GM12878 (cell line): ENCODE measurements around the gene PNMA8C. TPM values are rescaled to one million over a fixed set of nuclear protein-coding genes. Genes with fewer than 3 reads are reported as not detected.

ENCODE experiments used
- ATAC-seq: fragments of 200-7000 bp; cut with Tn5 transposase; 3 replicates; pipeline ENCODE4 v1.9.1; 2020; ENCODE audit warnings: mild to moderate bottlenecking, moderate library complexity
- BruUV-seq: library from RNA; stranded (reverse); fragments of 400-500 nt; replicated peaks from 2 replicates; lab custom pipeline; 2021; lab: Mats Ljungman, UMichigan
- CTCF ChIA-PET: fragments of 300-600 bp; sonication (Branson Sonifier 250); formaldehyde crosslinking; extraction: SDS; loops from one replicate; lab custom pipeline; 2021; ENCODE audit warnings: inconsistent platforms; lab: Yijun Ruan, JAX
- POLR2A ChIA-PET: fragments of 350-600 bp; formaldehyde crosslinking; extraction: SDS; loops from one replicate; lab custom pipeline; 2021; ENCODE audit warnings: inconsistent platforms; lab: Charles Lee
- RAD21 ChIA-PET: fragments of 300-600 bp; sonication (Branson Sonifier 250); formaldehyde crosslinking; loops from one replicate; lab custom pipeline; 2023; ENCODE audit warnings: antibody characterized with exemption; ENCODE audit not compliant: unreplicated experiment; lab: Charles Lee
- SMC1A ChIA-PET: fragments of 300-600 bp; sonication (Branson Sonifier 250); formaldehyde crosslinking; loops from one replicate; lab custom pipeline; 2023; ENCODE audit not compliant: unreplicated experiment, uncharacterized antibody; lab: Charles Lee
- DNase-seq: peaks from one replicate; pipeline ENCODE4 v3.0.0-alpha.2; 2011; ENCODE audit warnings: low read depth, low spot score
- FAIRE-seq: peaks from 3 replicates; lab custom pipeline; 2011; peaks lifted over from hg19 to GRCh38; lab: Jason Lieb, UNC
- H2AFZ ChIP-seq: 2 replicates; pipeline ENCODE4 v1.6.0; 2011; ENCODE audit warnings: low read depth, low read length, control low read depth; ENCODE audit not compliant: control insufficient read depth
- H3K27ac ChIP-seq: 2 replicates; pipeline ENCODE4 v1.5.1; 2011; ENCODE audit warnings: control low read depth; ENCODE audit not compliant: control insufficient read depth, insufficient read depth
- H3K27me3 ChIP-seq, 2 experiments: replicated peaks in 1 of 2; 2 replicates each; pipeline versions ENCODE4 v1.6.0 to v1.6.1; 2011; ENCODE audit warnings: low read length in 1 of 2; ENCODE audit not compliant: control insufficient read depth in 2 of 2, insufficient read depth in 2 of 2
- H3K36me3 ChIP-seq, 2 experiments: 2 replicates each; pipeline ENCODE4 v1.5.1; 2011; ENCODE audit warnings: low read length in 1 of 2; ENCODE audit not compliant: control insufficient read depth in 2 of 2, insufficient read depth in 2 of 2
- H3K4me1 ChIP-seq: 2 replicates; pipeline ENCODE4 v1.6.1; 2011; ENCODE audit warnings: mild to moderate bottlenecking, low read length, moderate library complexity, mixed read lengths; ENCODE audit not compliant: control insufficient read depth, insufficient read depth
- H3K4me2 ChIP-seq: 2 replicates; pipeline ENCODE4 v1.6.0; 2011; ENCODE audit warnings: control low read depth; ENCODE audit not compliant: control insufficient read depth, insufficient read depth
- H3K4me3 ChIP-seq: fragments of 200-600 bp; sonication (generic); 2 replicates; pipeline ENCODE4 v1.5.1; 2016
- H3K79me2 ChIP-seq: 2 replicates; pipeline ENCODE4 v1.6.0; 2011; ENCODE audit warnings: low read length; ENCODE audit not compliant: control insufficient read depth, insufficient read depth
- H3K9ac ChIP-seq: 2 replicates; pipeline ENCODE4 v1.8.0; 2011; ENCODE audit warnings: low read length, control low read depth, mixed read lengths; ENCODE audit not compliant: control insufficient read depth, insufficient read depth
- H3K9me3 ChIP-seq: replicated peaks from 3 replicates; pipeline ENCODE4 v1.5.1; 2011; ENCODE audit warnings: mild to moderate bottlenecking, low read length; ENCODE audit not compliant: control insufficient read depth, insufficient read depth
- H4K20me1 ChIP-seq: 2 replicates; pipeline ENCODE4 v1.6.0; 2011; ENCODE audit not compliant: control insufficient read depth, insufficient read depth
- IRF4 ChIP-seq: IDR thresholded peaks from 2 replicates; pipeline ENCODE4 v1.6.1; 2011; ENCODE audit warnings: low read depth, low read length
- MEF2A ChIP-seq: IDR thresholded peaks from 2 replicates; pipeline ENCODE4 v1.6.1; 2011; ENCODE audit warnings: low read depth, mild to moderate bottlenecking, low read length, moderate library complexity; ENCODE audit not compliant: insufficient read depth
- MXI1 ChIP-seq: fragments of 150-350 bp; IDR thresholded peaks from 2 replicates; pipeline ENCODE4 v1.6.1; 2011; ENCODE audit warnings: low read depth, mild to moderate bottlenecking, inconsistent platforms, low read length, improper control_type of control experiment
- SIN3A ChIP-seq: IDR thresholded peaks from 2 replicates; pipeline ENCODE4 v1.6.1; 2012; ENCODE audit warnings: low read depth, low read length, improper control_type of control experiment
- SIX5 ChIP-seq: IDR thresholded peaks from 2 replicates; pipeline ENCODE4 v1.6.1; 2011; ENCODE audit warnings: mild to moderate bottlenecking, low read depth, low read length, moderate library complexity; ENCODE audit not compliant: severe bottlenecking
- SMAD5 ChIP-seq: IDR thresholded peaks from 2 replicates; pipeline ENCODE4 v1.6.1; 2016; ENCODE audit warnings: antibody characterized with exemption, low read depth
- ZBED1 ChIP-seq: IDR thresholded peaks from 2 replicates; pipeline ENCODE4 v1.6.1; 2016; ENCODE audit warnings: borderline replicate concordance
- WGBS: methylation state at CpG from one replicate; pipeline ENCODE4 v1.1.6; 2016; ENCODE audit warnings: low lambda C conversion rate; ENCODE audit not compliant: insufficient replicate concordance, insufficient coverage; ENCODE audit errors: missing lambda C conversion rate; 5-methylcytosine and 5-hydroxymethylcytosine counted together
- in situ Hi-C: fragments of 300-500 bp; cut with MboI; formaldehyde crosslinking; loops from 9 replicates; pipeline ENCODE4 v1.14.3; 2018; ENCODE audit warnings: mixed read lengths
- intact Hi-C: fragments of 100-400 bp; cut with micrococcal nuclease; formaldehyde crosslinking; loops from one replicate; pipeline ENCODE4 v1.14.2; 2022; ENCODE audit not compliant: unreplicated experiment
- polyA plus RNA-seq, 11 experiments: library from polyadenylated mRNA; depleted of rRNA in 4 of 11; unstranded in 6 of 11; stranded (reverse) in 5 of 11; fragments of >200 nt; fragmentation: Nextera tagmentation in 4 of 11; fragmentation: Illumina TruSeq in 1 of 11; extraction: Ambion mirVana in 4 of 11; extraction: Trizol in 1 of 11; gene quantifications; 1 replicate in 1 of 11; 2 replicates in 10 of 11; pipeline versions ENCODE4 v1.2.1 to v1.2.3, GENCODE V29; 2011 to 2016; ENCODE audit warnings: inconsistent platforms in 2 of 11, missing spikeins in 2 of 11, low read depth in 1 of 11
- total RNA-seq, 4 experiments: library from RNA; depleted of rRNA in 3 of 4; stranded (reverse); fragments of >200 nt in 3 of 4; fragmentation: Illumina TruSeq in 1 of 4; extraction: Trizol in 1 of 4; gene quantifications; 2 replicates each; pipeline versions ENCODE4 v1.2.1 to v1.2.3, GENCODE V29; 2013 to 2021
- TF ChIP-seq, protein P1 (sequence below): fragments of 450-650 bp; IDR thresholded peaks from 2 replicates; pipeline ENCODE4 v1.6.1; 2018; ENCODE audit warnings: borderline replicate concordance, mild to moderate bottlenecking; ENCODE audit not compliant: partially characterized antibody
- TF ChIP-seq, protein P2 (sequence below): IDR thresholded peaks from 2 replicates; pipeline ENCODE4 v1.6.1; 2011; ENCODE audit warnings: low read depth, mild to moderate bottlenecking, low read length, moderate library complexity, borderline replicate concordance; ENCODE audit errors: extremely low read depth
- TF ChIP-seq, protein P3 (sequence below): fragments of 450-650 bp; IDR thresholded peaks from 2 replicates; pipeline ENCODE4 v1.6.1; 2017; ENCODE audit warnings: mild to moderate bottlenecking, low read depth, inconsistent platforms; ENCODE audit not compliant: poor library complexity, severe bottlenecking
- TF ChIP-seq, protein P4 (sequence below): fragments of 450-650 bp; IDR thresholded peaks from 2 replicates; pipeline ENCODE4 v1.6.1; 2017; ENCODE audit warnings: mild to moderate bottlenecking

PNMA8C gene
- total and polyA plus RNA-seq, 10 of the 15 experiments (the other 5 are each of a cell fraction or from before 2014, with no cell fraction given) = not detected

DNA sequence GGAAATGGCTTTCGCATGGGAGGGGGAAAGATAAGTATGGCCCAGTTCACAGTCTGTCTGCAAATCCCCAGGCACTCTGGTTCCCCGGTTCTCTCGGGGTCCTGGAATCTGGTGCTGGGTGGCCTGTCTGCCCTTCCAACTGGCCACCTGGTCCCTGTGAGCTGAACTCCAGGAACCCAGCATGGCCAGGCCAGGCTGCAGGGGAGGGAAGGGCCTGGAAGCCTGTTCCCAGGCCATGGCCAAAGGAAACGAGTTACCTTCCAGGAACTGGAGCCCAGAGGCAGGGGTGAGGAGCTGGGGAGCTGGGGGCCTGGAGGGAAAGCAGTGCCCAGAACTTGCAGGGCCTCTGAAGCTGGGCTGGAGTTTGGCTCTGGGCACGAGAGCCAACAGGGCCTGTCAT lies 19.1 kb upstream of the PNMA8C start:
- DNase-seq (no peak), ATAC-seq (no peak), FAIRE-seq (no peak)
- in situ Hi-C loops = no loop called here
- Histone ChIP-seq H3K27ac (no peak overlapping the region), H3K36me3 (no peaks in the 10 kb centered on the region), H3K9ac (no peak overlapping the region), H3K9me3 (no peaks in the 10 kb centered on the region; the same call in 2 of the 3 replicates), H3K4me2 (no peak overlapping the region), H3K27me3 (no peaks in the 10 kb centered on the region), H3K79me2 (no peaks in the 10 kb centered on the region), H4K20me1 (no peaks in the 10 kb centered on the region), H3K4me1 (no peaks in the 10 kb centered on the region), H3K4me3 (no peak overlapping the region), H2AFZ (no peak overlapping the region)
- intact Hi-C loops = no loop called here
- RAD21 ChIA-PET = no interaction called here
- no TSS peak for BruUV-seq
- TF ChIP-seq, protein P1, sequence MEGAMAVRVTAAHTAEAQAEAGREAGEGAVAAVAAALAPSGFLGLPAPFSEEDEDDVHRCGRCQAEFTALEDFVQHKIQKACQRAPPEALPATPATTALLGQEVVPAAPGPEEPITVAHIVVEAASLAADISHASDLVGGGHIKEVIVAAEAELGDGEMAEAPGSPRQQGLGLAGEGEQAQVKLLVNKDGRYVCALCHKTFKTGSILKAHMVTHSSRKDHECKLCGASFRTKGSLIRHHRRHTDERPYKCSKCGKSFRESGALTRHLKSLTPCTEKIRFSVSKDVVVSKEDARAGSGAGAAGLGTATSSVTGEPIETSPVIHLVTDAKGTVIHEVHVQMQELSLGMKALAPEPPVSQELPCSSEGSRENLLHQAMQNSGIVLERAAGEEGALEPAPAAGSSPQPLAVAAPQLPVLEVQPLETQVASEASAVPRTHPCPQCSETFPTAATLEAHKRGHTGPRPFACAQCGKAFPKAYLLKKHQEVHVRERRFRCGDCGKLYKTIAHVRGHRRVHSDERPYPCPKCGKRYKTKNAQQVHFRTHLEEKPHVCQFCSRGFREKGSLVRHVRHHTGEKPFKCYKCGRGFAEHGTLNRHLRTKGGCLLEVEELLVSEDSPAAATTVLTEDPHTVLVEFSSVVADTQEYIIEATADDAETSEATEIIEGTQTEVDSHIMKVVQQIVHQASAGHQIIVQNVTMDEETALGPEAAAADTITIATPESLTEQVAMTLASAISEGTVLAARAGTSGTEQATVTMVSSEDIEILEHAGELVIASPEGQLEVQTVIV = no peak
- TF ChIP-seq SIX5 = no peak
- 51% methylated on average over 5 of the region's 5 CpGs for WGBS
- CTCF ChIA-PET = no interaction called here
- POLR2A ChIA-PET = no interaction called here
- SMC1A ChIA-PET = no interaction called here

DNA sequence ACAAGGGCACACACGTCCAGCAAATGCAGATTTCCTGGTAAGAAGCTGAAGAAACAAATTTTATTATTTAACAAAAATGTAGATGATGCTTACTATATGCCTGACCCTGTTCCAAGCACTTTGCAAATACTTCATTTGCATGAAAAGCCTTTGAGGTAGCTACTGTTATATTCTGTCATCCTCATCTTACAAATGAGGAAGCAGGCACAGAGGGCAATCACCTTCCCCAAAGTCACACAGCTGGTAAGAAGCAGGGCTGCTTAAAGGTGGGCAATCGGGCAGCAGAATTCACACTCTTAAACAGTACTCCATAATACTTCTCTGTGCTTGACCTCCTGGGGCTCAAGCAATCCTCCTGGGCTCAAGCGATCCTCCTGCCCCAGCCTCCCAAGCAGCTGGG lies 18.3 kb upstream of the PNMA8C start:
- intact Hi-C loops = no loop called here
- no peaks in the 10 kb centered on the region for H3K27me3 ChIP-seq
- ChIA-PET SMC1A (no interaction called here), CTCF (no interaction called here), RAD21 (interaction anchor here (0.6 kb wide), 1 partner anchor 30 kb away, joined by 4 read pairs; no protein-coding TSS in a partner anchor), POLR2A (interaction anchor here (0.5 kb wide), 1 partner anchor 46 kb away, joined by 3 read pairs; no protein-coding TSS in a partner anchor)
- H3K79me2 ChIP-seq = no peaks in the 10 kb centered on the region
- H3K4me1 ChIP-seq = no peaks in the 10 kb centered on the region
- H3K9ac ChIP-seq = no peak overlapping the region
- H3K36me3 ChIP-seq = no peaks in the 10 kb centered on the region
- H3K4me2 ChIP-seq = no peak overlapping the region
- no TSS peak for BruUV-seq
- ATAC-seq (no peak), DNase-seq (no peak), FAIRE-seq (no peak)
- 0% methylated on average over 3 of the region's 3 CpGs for WGBS
- H3K4me3 ChIP-seq = no peak overlapping the region
- H3K9me3 ChIP-seq = no peaks in the 10 kb centered on the region; the same call in 2 of the 3 replicates
- in situ Hi-C loops = no loop called here
- H2AFZ ChIP-seq = no peak overlapping the region
- H4K20me1 ChIP-seq = no peaks in the 10 kb centered on the region
- TF ChIP-seq SMAD5 (no peak), MXI1 (no peak), SIN3A (no peak), ZBED1 (no peak), IRF4 (no peak), MEF2A (no peak)
- TF ChIP-seq, protein P2, sequence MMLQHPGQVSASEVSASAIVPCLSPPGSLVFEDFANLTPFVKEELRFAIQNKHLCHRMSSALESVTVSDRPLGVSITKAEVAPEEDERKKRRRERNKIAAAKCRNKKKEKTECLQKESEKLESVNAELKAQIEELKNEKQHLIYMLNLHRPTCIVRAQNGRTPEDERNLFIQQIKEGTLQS = no peak
- TF ChIP-seq, protein P3, sequence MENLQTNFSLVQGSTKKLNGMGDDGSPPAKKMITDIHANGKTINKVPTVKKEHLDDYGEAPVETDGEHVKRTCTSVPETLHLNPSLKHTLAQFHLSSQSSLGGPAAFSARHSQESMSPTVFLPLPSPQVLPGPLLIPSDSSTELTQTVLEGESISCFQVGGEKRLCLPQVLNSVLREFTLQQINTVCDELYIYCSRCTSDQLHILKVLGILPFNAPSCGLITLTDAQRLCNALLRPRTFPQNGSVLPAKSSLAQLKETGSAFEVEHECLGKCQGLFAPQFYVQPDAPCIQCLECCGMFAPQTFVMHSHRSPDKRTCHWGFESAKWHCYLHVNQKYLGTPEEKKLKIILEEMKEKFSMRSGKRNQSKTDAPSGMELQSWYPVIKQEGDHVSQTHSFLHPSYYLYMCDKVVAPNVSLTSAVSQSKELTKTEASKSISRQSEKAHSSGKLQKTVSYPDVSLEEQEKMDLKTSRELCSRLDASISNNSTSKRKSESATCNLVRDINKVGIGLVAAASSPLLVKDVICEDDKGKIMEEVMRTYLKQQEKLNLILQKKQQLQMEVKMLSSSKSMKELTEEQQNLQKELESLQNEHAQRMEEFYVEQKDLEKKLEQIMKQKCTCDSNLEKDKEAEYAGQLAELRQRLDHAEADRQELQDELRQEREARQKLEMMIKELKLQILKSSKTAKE = no peak
- TF ChIP-seq, protein P4, sequence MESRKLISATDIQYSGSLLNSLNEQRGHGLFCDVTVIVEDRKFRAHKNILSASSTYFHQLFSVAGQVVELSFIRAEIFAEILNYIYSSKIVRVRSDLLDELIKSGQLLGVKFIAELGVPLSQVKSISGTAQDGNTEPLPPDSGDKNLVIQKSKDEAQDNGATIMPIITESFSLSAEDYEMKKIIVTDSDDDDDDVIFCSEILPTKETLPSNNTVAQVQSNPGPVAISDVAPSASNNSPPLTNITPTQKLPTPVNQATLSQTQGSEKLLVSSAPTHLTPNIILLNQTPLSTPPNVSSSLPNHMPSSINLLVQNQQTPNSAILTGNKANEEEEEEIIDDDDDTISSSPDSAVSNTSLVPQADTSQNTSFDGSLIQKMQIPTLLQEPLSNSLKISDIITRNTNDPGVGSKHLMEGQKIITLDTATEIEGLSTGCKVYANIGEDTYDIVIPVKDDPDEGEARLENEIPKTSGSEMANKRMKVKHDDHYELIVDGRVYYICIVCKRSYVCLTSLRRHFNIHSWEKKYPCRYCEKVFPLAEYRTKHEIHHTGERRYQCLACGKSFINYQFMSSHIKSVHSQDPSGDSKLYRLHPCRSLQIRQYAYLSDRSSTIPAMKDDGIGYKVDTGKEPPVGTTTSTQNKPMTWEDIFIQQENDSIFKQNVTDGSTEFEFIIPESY = no peak
- no peak overlapping the region for H3K27ac ChIP-seq
